ENCODE measurements around the gene RABL2A.
"Not testable (repeated sequence)": the region's sequence is repeated elsewhere in the genome, so short reads cannot be mapped to it uniquely, and the experiment has no call there.

DNA sequence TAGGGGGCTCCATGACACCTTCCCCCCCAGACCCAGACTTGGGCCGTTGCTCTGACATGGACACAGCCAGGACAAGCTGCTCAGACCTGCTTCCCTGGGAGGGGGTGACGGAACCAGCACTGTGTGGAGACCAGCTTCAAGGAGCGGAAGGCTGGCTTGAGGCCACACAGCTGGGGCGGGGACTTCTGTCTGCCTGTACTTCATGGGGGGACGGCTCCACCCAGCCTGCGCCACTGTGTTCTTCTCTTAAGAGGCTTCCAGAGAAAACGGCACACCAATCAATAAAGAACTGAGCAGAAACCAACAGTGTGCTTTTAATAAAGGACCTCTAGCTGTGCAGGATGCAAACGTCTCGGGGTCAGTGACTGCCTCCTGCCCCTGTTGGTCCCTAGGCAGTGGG, 28.3 kb upstream of the RABL2A start:
- TF ChIP-seq EP300, CTCF (IDR thresholded peaks at IDR 0.05): not testable (repeated sequence)
